Caco-2 (cell line): ENCODE results near the gene ARHGEF1. TPM values are rescaled to one million over a fixed set of nuclear protein-coding genes. Genes with fewer than 3 reads are reported as not detected.

Experiments used
- BruUV-seq: library from RNA; stranded (reverse); fragments of 400-500 nt; replicated peaks from 2 replicates; lab custom pipeline; 2021; lab: Mats Ljungman, UMichigan
- CTCF ChIA-PET: fragments of 300-600 bp; sonication (Branson Sonifier 250); formaldehyde crosslinking; loops from one replicate; lab custom pipeline; 2022; ENCODE audit warnings: antibody characterized with exemption; lab: Charles Lee
- POLR2A ChIA-PET: fragments of 300-600 bp; sonication (Branson Sonifier 250); formaldehyde crosslinking; loops from one replicate; lab custom pipeline; 2022; ENCODE audit warnings: antibody characterized with exemption; lab: Charles Lee
- DNase-seq, 2 experiments: peaks; one replicate each; pipeline versions ENCODE4 v3.0.0 to v3.0.0-alpha.2; 2020 to 2022
- H3K27me3 ChIP-seq: replicated peaks from 2 replicates; pipeline ENCODE4 v1.6.0; 2011; ENCODE audit warnings: low read length; ENCODE audit not compliant: control insufficient read depth, insufficient read depth
- H3K36me3 ChIP-seq: 2 replicates; pipeline ENCODE4 v1.5.1; 2011; ENCODE audit warnings: low read length; ENCODE audit not compliant: control insufficient read depth, insufficient read depth
- H3K4me1 ChIP-seq: fragments of 250-450 bp; sonication (Bioruptor Pico); 2 replicates; pipeline ENCODE4 v1.5.1; 2020; ENCODE audit warnings: mild to moderate bottlenecking
- H3K4me3 ChIP-seq: 2 replicates; pipeline ENCODE4 v1.5.1; 2011; ENCODE audit warnings: low read depth, mild to moderate bottlenecking, control low read depth, low read length
- H3K9me3 ChIP-seq: fragments of 250-450 bp; sonication (Bioruptor Pico); 2 replicates; pipeline ENCODE4 v1.5.1; 2020; ENCODE audit warnings: mild to moderate bottlenecking, moderate library complexity
- H3K27ac Mint-ChIP-seq: one replicate; pipeline ENCODE4 v1.8.0; 2022; ENCODE audit warnings: mixed read lengths; ENCODE audit not compliant: unreplicated experiment
- H3K27me3 Mint-ChIP-seq: one replicate; pipeline ENCODE4 v1.8.0; 2022; ENCODE audit warnings: mixed read lengths; ENCODE audit not compliant: insufficient read depth, unreplicated experiment
- H3K36me3 Mint-ChIP-seq: one replicate; pipeline ENCODE4 v1.8.0; 2022; ENCODE audit warnings: mild to moderate bottlenecking, mixed read lengths; ENCODE audit not compliant: insufficient read depth, unreplicated experiment
- H3K4me1 Mint-ChIP-seq: one replicate; pipeline ENCODE4 v1.8.0; 2022; ENCODE audit warnings: low read depth, mixed read lengths; ENCODE audit not compliant: unreplicated experiment
- H3K4me3 Mint-ChIP-seq: one replicate; pipeline ENCODE4 v1.8.0; 2022; ENCODE audit warnings: mild to moderate bottlenecking, moderate library complexity, mixed read lengths; ENCODE audit not compliant: unreplicated experiment
- H3K9me3 Mint-ChIP-seq: one replicate; pipeline ENCODE4 v1.8.0; 2022; ENCODE audit warnings: mixed read lengths; ENCODE audit not compliant: unreplicated experiment
- CTCF ChIP-seq, 2 experiments: fragments of 200-600 bp in 1 of 2; IDR thresholded peaks; 1 replicate in 1 of 2; 2 replicates in 1 of 2; pipeline versions ENCODE4 v1.5.1 to v1.8.0; 2011 to 2022; ENCODE audit warnings: antibody characterized with exemption in 1 of 2, control low read depth in 1 of 2, inconsistent platforms in 1 of 2, low read depth in 1 of 2, low read length in 1 of 2, mild to moderate bottlenecking in 1 of 2, moderate library complexity in 1 of 2; ENCODE audit not compliant: insufficient read depth in 1 of 2, severe bottlenecking in 1 of 2, unreplicated experiment in 1 of 2
- intact Hi-C: fragments of 100-400 bp; cut with micrococcal nuclease; formaldehyde crosslinking; loops from one replicate; pipeline ENCODE4 v1.10.0; 2022; ENCODE audit not compliant: unreplicated experiment
- total RNA-seq: library from RNA; stranded (reverse); gene quantifications from 2 replicates; pipeline ENCODE4 v1.2.3, GENCODE V29; 2022

ARHGEF1 gene
- total RNA-seq, 1 experiment from 2014 or later, result 63.5 TPM

GRCh38 chr19:41925208-41926003, 42.4 kb downstream of the ARHGEF1 start:
- Histone ChIP-seq H3K27me3 (no peaks in the 10 kb centered on the region; the same call in 1 of the 2 replicates), H3K4me3 (no peak overlapping the region), H3K4me1 (peaks cover 16% of the 10 kb centered on the region), H3K9me3 (no peaks in the 10 kb centered on the region), H3K36me3 (no peaks in the 10 kb centered on the region)
- POLR2A ChIA-PET, result no interaction called here
- no peak overlapping the region for H3K27ac Mint-ChIP-seq
- H3K4me3 Mint-ChIP-seq, result no peak overlapping the region
- intact Hi-C loops, result no loop called here
- no peak for TF ChIP-seq CTCF (IDR thresholded peaks at IDR 0.05; ENCODE audit: insufficient read depth in 1 of 2, low read depth in 1 of 2, low read length in 1 of 2, severe bottlenecking in 1 of 2, unreplicated experiment in 1 of 2)
- peaks cover 20% of the 10 kb centered on the region for H3K4me1 Mint-ChIP-seq
- peaks cover 9% of the 10 kb centered on the region for H3K27me3 Mint-ChIP-seq
- H3K36me3 Mint-ChIP-seq, result no peaks in the 10 kb centered on the region
- H3K9me3 Mint-ChIP-seq, result no peaks in the 10 kb centered on the region
- no peak for DNase-seq
- no TSS peak for BruUV-seq
- CTCF ChIA-PET, result no interaction called here

GRCh38 chr19:41926028-41926762, 43.2 kb downstream of the ARHGEF1 start:
- DNase-seq, result no peak
- no peak for TF ChIP-seq CTCF (IDR thresholded peaks at IDR 0.05; ENCODE audit: insufficient read depth in 1 of 2, low read depth in 1 of 2, low read length in 1 of 2, severe bottlenecking in 1 of 2, unreplicated experiment in 1 of 2)
- no peak overlapping the region for H3K4me3 Mint-ChIP-seq
- no peaks in the 10 kb centered on the region for H3K9me3 Mint-ChIP-seq
- intact Hi-C loops, result no loop called here
- H3K4me1 ChIP-seq, result peaks cover 24% of the 10 kb centered on the region
- peaks cover 20% of the 10 kb centered on the region for H3K4me1 Mint-ChIP-seq
- H3K36me3 ChIP-seq, result no peaks in the 10 kb centered on the region
- H3K36me3 Mint-ChIP-seq, result no peaks in the 10 kb centered on the region
- ChIA-PET CTCF (no interaction called here), POLR2A (no interaction called here)
- H3K27me3 ChIP-seq, result no peaks in the 10 kb centered on the region; the same call in 1 of the 2 replicates
- no peaks in the 10 kb centered on the region for H3K9me3 ChIP-seq
- H3K4me3 ChIP-seq, result no peak overlapping the region
- H3K27ac Mint-ChIP-seq, result no peak overlapping the region
- BruUV-seq, result no TSS peak
- H3K27me3 Mint-ChIP-seq, result peaks cover 9% of the 10 kb centered on the region

GRCh38 chr19:41926763-41927496, 43.9 kb downstream of the ARHGEF1 start:
- Histone ChIP-seq H3K36me3 (no peaks in the 10 kb centered on the region), H3K4me3 (no peak overlapping the region), H3K4me1 (peaks cover 24% of the 10 kb centered on the region), H3K27me3 (no peaks in the 10 kb centered on the region; the same call in 1 of the 2 replicates), H3K9me3 (no peaks in the 10 kb centered on the region)
- Mint-ChIP-seq H3K9me3 (no peaks in the 10 kb centered on the region), H3K27ac (no peak overlapping the region), H3K4me1 (peaks cover 20% of the 10 kb centered on the region), H3K4me3 (no peak overlapping the region), H3K36me3 (no peaks in the 10 kb centered on the region), H3K27me3 (peaks cover 9% of the 10 kb centered on the region)
- CTCF ChIA-PET, result interaction anchor here (0.8 kb wide), 1 partner anchor 16 kb away, joined by 3 read pairs; no protein-coding TSS in a partner anchor
- POLR2A ChIA-PET, result no interaction called here
- no TSS peak for BruUV-seq
- DNase-seq, result no peak
- TF ChIP-seq CTCF (IDR thresholded peaks at IDR 0.05; ENCODE audit: insufficient read depth in 1 of 2, low read depth in 1 of 2, low read length in 1 of 2, severe bottlenecking in 1 of 2, unreplicated experiment in 1 of 2), result no peak
- intact Hi-C loops, result no loop called here
